ENCODE results near the gene PRELID3B. TPM values are rescaled to one million over a fixed set of nuclear protein-coding genes. Genes with fewer than 3 reads are reported as not detected.

PRELID3B gene
- total RNA-seq, 1 experiment from 2014 or later: 83.4 TPM

DNA sequence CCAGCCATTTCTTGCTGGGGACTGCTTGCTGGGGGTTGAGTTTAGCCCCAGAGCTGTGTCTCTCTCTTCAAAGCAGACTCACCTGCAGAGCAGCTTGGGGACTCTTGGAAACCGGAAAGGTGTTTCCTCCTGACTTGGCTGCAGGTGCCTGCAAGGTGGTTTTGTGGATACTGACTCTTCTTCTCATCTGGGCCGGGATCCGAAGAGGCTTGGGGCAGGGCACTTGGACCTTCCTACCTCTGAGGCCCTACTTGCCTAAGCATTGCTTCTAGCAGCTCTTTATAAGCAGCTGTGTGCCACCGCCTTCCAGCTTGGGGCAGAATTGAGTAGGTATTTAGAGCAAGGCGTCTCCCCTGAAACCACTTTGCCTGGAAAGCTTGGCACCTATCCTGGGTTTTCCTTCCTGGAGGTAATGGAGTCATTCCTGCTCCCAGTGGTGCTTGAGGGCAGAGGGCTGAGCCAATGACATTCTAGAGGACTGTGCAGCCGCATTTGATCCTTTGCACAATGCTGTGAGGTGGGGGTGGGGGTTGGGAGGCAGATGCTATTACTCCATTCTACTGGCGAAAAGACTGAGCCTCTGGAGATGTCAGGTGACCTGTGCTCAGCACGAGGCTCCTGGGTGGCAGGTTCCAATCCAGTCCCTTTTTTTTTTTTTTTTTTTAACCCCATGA is 32.1 kb downstream of the PRELID3B start:
- no peak for TF ChIP-seq EZH2 (IDR thresholded peaks at IDR 0.05; ENCODE audit: borderline replicate concordance, low read depth, low read length, poor library complexity, severe bottlenecking)
- TF ChIP-seq, protein P1, sequence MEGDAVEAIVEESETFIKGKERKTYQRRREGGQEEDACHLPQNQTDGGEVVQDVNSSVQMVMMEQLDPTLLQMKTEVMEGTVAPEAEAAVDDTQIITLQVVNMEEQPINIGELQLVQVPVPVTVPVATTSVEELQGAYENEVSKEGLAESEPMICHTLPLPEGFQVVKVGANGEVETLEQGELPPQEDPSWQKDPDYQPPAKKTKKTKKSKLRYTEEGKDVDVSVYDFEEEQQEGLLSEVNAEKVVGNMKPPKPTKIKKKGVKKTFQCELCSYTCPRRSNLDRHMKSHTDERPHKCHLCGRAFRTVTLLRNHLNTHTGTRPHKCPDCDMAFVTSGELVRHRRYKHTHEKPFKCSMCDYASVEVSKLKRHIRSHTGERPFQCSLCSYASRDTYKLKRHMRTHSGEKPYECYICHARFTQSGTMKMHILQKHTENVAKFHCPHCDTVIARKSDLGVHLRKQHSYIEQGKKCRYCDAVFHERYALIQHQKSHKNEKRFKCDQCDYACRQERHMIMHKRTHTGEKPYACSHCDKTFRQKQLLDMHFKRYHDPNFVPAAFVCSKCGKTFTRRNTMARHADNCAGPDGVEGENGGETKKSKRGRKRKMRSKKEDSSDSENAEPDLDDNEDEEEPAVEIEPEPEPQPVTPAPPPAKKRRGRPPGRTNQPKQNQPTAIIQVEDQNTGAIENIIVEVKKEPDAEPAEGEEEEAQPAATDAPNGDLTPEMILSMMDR (conservative IDR thresholded peaks at IDR 0.05; ENCODE audit: low read depth, low read length): no peak
- no TSS peak for BruUV-seq (replicated peaks)
- ChIA-PET CTCF (no interaction called here), POLR2A (ENCODE audit: low non-redundant PET) (no interaction called here)
- Histone ChIP-seq H3K9me3 (ENCODE audit: low read depth, low read length, poor library complexity, severe bottlenecking) (no peaks in the 10 kb centered on the region), H3K27me3 (replicated peaks; ENCODE audit: insufficient read depth, low read depth, low read length, poor library complexity) (no peaks in the 10 kb centered on the region), H3K27ac (ENCODE audit: low read depth, low read length, poor library complexity, severe bottlenecking) (no peak overlapping the region), H3K4me3 (ENCODE audit: low read depth, low read length, poor library complexity, severe bottlenecking) (no peak overlapping the region), H3K4me1 (ENCODE audit: insufficient read depth, low read length, poor library complexity, severe bottlenecking) (peaks cover 1% of the 10 kb centered on the region), H3K36me3 (ENCODE audit: insufficient read depth, low read length, poor library complexity, severe bottlenecking) (no peaks in the 10 kb centered on the region)
- DNase-seq (ENCODE audit: low spot score): no peak
- intact Hi-C loops (cut with micrococcal nuclease; ENCODE audit: unreplicated experiment): no loop called here

DNA sequence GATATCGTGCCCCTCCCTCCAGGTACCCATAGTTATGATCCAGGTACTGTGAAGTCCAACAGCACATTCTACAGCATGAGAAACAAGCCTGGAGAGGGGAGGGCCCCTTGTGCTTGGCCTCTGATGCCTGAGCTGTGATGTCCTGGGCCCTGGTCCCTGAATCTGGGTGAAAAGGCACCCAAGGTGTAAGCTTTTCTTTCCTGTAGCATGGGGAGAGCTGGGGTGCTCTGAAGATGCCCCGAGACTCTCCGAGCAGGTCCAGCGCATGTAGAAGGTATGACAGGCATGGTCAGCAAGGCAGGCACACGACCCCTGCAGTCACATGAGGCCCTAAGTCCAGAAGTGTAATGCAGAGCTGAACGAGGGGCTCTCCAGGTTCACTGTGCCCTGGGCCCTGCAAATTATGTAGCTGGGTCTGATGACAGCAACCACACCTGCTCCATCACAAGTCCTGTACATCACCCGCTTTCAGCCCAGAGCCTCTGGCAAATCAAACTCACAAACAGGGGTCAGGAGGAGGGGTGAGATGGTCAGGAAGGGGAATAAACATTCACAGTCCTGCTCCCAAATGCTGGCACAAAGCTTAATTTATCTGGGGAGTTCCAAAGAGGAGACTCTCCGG is 33.8 kb downstream of the PRELID3B start:
- no peaks in the 10 kb centered on the region for H3K27me3 ChIP-seq (replicated peaks; ENCODE audit: insufficient read depth, low read depth, low read length, poor library complexity)
- no peaks in the 10 kb centered on the region for H3K36me3 ChIP-seq (ENCODE audit: insufficient read depth, low read length, poor library complexity, severe bottlenecking)
- no peaks in the 10 kb centered on the region for H3K9me3 ChIP-seq (ENCODE audit: low read depth, low read length, poor library complexity, severe bottlenecking)
- DNase-seq (ENCODE audit: low spot score): no peak
- CTCF ChIA-PET: no interaction called here
- TF ChIP-seq, protein P1 (conservative IDR thresholded peaks at IDR 0.05; ENCODE audit: low read depth, low read length): no peak
- no peak for TF ChIP-seq EZH2 (IDR thresholded peaks at IDR 0.05; ENCODE audit: borderline replicate concordance, low read depth, low read length, poor library complexity, severe bottlenecking)
- intact Hi-C loops (cut with micrococcal nuclease; ENCODE audit: unreplicated experiment): no loop called here
- POLR2A ChIA-PET (ENCODE audit: low non-redundant PET): no interaction called here
- no peak overlapping the region for H3K27ac ChIP-seq (ENCODE audit: low read depth, low read length, poor library complexity, severe bottlenecking)
- BruUV-seq (replicated peaks): no TSS peak
- peaks cover 8% of the 10 kb centered on the region for H3K4me1 ChIP-seq (ENCODE audit: insufficient read depth, low read length, poor library complexity, severe bottlenecking)
- H3K4me3 ChIP-seq (ENCODE audit: low read depth, low read length, poor library complexity, severe bottlenecking): no peak overlapping the region

DNA sequence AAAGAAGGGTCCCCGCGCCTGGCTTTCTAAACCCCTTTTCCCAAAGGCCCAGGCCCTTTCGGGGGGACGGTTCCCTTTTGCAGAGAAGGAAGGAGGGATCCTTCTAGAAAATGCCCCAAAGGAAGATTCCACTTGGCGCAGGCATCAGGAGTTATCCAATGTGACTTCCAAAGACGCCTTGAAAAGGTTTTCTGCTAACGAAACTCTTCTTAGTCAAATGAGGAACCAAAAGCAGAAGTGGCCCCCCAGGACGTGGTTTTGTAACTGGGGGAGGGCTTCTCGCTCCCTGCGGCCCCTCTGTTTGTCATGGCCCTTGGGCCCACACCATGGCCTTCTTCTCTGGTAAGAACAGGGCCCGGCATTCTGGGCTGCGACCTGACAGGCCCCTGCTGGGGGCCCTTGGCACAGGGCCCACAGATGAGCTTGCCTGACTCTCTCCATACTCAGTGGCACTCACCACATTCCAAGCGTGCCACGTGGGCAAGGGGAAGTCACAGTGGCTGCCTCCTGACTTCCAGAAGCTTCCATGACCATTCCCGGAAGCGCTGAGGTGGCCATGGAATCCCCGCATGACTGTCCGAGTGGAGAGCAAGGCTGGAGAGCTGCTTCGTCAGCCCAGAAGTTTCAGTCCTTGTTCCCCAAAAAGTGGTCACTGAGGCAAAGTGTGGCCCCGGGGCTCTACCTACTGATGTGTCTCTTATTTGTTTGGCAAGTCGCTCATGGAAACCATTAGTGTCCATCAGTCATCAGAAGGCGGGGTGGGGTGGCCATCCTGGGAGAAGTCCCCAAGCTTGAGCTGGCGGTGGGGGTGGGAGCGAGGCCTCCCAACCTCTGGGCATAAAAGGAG is 34.7 kb downstream of the PRELID3B start:
- no peak overlapping the region for H3K27ac ChIP-seq (ENCODE audit: low read depth, low read length, poor library complexity, severe bottlenecking)
- POLR2A ChIA-PET (ENCODE audit: low non-redundant PET): no interaction called here
- no peak for DNase-seq (ENCODE audit: low spot score)
- peaks cover 8% of the 10 kb centered on the region for H3K4me1 ChIP-seq (ENCODE audit: insufficient read depth, low read length, poor library complexity, severe bottlenecking)
- CTCF ChIA-PET: no interaction called here
- H3K36me3 ChIP-seq (ENCODE audit: insufficient read depth, low read length, poor library complexity, severe bottlenecking): no peaks in the 10 kb centered on the region
- no peak for TF ChIP-seq EZH2 (IDR thresholded peaks at IDR 0.05; ENCODE audit: borderline replicate concordance, low read depth, low read length, poor library complexity, severe bottlenecking)
- TF ChIP-seq, protein P1 (conservative IDR thresholded peaks at IDR 0.05; ENCODE audit: low read depth, low read length): no peak
- H3K27me3 ChIP-seq (replicated peaks; ENCODE audit: insufficient read depth, low read depth, low read length, poor library complexity): no peaks in the 10 kb centered on the region
- H3K9me3 ChIP-seq (ENCODE audit: low read depth, low read length, poor library complexity, severe bottlenecking): no peaks in the 10 kb centered on the region
- intact Hi-C loops (cut with micrococcal nuclease; ENCODE audit: unreplicated experiment): no loop called here
- H3K4me3 ChIP-seq (ENCODE audit: low read depth, low read length, poor library complexity, severe bottlenecking): no peak overlapping the region
- no TSS peak for BruUV-seq (replicated peaks)
